Measurements from ENCODE around the gene ZHX3. TPM values are rescaled to one million over a fixed set of nuclear protein-coding genes. Genes with fewer than 3 reads are reported as not detected.

The ZHX3 gene
- total and polyA plus RNA-seq, 2 donors from 2014 or later: 24.7 to 153 TPM

DNA sequence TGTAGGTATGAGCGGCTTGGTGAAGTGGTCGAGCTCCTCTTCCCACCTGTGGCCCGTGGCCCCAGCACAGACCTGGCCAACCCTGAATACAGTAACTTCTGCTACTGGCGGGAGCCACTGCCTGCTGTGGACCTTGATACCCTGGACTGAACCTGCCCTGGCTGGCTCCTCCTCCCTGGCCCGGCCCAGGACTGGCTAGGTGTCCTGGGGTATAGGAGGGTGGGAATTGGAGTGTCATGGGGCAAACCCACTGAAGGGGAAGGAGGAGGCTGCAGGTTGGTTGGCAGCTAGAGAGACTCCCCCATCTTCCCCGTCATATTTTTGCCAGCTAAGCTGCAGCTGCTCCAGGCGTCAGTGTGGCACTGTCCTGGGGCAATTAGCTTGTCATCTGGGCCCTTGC is 41.2 kb upstream of the ZHX3 start:
- DNase-seq: peak in 1 of 5 donors; percentile 24
- Histone ChIP-seq H3K4me1 (ENCODE audit: control insufficient read depth in 2 of 3, insufficient read depth in 2 of 3, low read depth in 1 of 3, low read length in 3 of 3) (peaks cover 0 to 7% (median 0%) of the 10 kb centered on the region in 3 donors), H3K27me3 (ENCODE audit: control insufficient read depth, insufficient read depth, low read length) (no peaks in the 10 kb centered on the region), H3K9ac (ENCODE audit: low read length in 3 of 3) (no peak overlapping the region), H3K36me3 (ENCODE audit: control insufficient read depth in 2 of 3, insufficient read depth in 3 of 3, low read length in 3 of 3) (peaks cover 0 to 18% (median 4%) of the 10 kb centered on the region in 3 donors), H3K9me3 (ENCODE audit: control insufficient read depth in 2 of 3, insufficient read depth in 1 of 3, low read length in 3 of 3) (no peaks in the 10 kb centered on the region), H3K4me3 (ENCODE audit: low read length in 3 of 3) (no peak overlapping the region), H3K27ac (ENCODE audit: low read depth in 2 of 2, low read length in 2 of 2) (peak overlapping the region in 1 of 2 donors; percentile 32)
- intact Hi-C loops (cut with DNase I): no loop called here
- no peak for FAIRE-seq
- TF ChIP-seq, protein P1, sequence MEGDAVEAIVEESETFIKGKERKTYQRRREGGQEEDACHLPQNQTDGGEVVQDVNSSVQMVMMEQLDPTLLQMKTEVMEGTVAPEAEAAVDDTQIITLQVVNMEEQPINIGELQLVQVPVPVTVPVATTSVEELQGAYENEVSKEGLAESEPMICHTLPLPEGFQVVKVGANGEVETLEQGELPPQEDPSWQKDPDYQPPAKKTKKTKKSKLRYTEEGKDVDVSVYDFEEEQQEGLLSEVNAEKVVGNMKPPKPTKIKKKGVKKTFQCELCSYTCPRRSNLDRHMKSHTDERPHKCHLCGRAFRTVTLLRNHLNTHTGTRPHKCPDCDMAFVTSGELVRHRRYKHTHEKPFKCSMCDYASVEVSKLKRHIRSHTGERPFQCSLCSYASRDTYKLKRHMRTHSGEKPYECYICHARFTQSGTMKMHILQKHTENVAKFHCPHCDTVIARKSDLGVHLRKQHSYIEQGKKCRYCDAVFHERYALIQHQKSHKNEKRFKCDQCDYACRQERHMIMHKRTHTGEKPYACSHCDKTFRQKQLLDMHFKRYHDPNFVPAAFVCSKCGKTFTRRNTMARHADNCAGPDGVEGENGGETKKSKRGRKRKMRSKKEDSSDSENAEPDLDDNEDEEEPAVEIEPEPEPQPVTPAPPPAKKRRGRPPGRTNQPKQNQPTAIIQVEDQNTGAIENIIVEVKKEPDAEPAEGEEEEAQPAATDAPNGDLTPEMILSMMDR (IDR thresholded peaks at IDR 0.05; ENCODE audit: borderline replicate concordance, extremely low read depth, insufficient read depth): no peak

DNA sequence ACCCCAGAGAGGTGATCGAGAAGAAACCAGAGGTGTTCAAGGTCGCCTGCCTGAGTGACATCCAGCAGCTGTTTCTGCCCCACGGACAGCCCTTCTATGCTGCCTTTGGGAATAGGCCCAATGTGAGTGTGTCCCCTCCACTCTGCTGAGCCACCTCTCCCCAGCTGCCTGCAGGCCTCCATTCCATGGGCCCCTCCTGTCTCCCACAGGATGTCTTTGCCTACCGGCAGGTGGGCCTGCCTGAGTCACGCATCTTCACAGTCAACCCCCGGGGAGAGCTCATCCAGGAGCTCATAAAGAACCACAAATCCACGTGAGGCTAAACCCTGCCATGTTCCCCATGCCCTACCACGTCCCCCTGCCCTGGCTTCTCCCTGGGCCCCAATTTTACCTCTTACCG is 40.7 kb upstream of the ZHX3 start:
- no peaks in the 10 kb centered on the region for H3K9me3 ChIP-seq (ENCODE audit: control insufficient read depth in 2 of 3, insufficient read depth in 1 of 3, low read length in 3 of 3)
- H3K4me3 ChIP-seq (ENCODE audit: low read length in 3 of 3): no peak overlapping the region
- H3K27me3 ChIP-seq (ENCODE audit: control insufficient read depth, insufficient read depth, low read length): no peaks in the 10 kb centered on the region
- H3K9ac ChIP-seq (ENCODE audit: low read length in 3 of 3): no peak overlapping the region
- H3K27ac ChIP-seq (ENCODE audit: low read depth in 2 of 2, low read length in 2 of 2): peak overlapping the region in 1 of 2 donors; percentile 32
- DNase-seq (no peak), FAIRE-seq (no peak)
- intact Hi-C loops (cut with DNase I): no loop called here
- H3K4me1 ChIP-seq (ENCODE audit: control insufficient read depth in 2 of 3, insufficient read depth in 2 of 3, low read depth in 1 of 3, low read length in 3 of 3): peaks cover 0 to 7% (median 0%) of the 10 kb centered on the region in 3 donors
- TF ChIP-seq, protein P1 (IDR thresholded peaks at IDR 0.05; ENCODE audit: borderline replicate concordance, extremely low read depth, insufficient read depth): no peak
- peaks cover 0 to 23% (median 4%) of the 10 kb centered on the region in 3 donors for H3K36me3 ChIP-seq (ENCODE audit: control insufficient read depth in 2 of 3, insufficient read depth in 3 of 3, low read length in 3 of 3)

DNA sequence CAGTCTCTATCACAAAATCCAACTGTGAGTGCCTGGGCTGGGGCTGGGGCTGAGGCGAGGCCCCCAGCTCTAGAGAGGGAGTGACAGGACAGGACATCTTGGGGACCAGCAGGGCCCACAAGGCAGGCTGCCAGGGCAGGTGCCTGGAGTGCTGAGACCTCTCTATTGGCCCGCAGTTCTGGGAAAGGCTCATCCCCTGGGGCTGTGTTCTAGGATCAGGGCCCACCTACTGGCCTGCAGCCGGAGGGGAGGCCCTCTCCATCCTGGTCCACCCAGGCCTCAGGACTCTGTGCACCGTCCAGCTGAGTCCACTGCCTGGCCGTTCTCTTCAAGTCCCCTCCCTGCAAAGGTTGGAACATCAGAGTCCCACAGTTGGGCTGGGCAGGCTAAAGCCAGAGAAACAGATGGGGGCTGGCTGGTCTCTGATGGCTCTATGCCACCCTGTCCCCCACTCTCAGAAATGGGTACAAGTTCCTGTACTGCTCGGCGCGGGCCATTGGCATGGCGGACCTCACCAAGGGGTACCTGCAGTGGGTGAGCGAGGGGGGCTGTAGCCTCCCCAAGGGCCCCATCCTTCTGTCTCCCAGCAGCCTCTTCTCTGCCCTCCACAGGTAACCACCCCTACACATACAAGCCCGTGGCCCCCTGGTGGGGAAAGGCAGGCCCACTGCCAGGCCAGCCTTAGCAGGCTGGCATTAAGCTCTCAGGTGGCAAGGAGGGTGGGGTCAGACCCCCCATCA is 40.1 kb upstream of the ZHX3 start:
- Histone ChIP-seq H3K9me3 (ENCODE audit: control insufficient read depth in 2 of 3, insufficient read depth in 1 of 3, low read length in 3 of 3) (no peaks in the 10 kb centered on the region), H3K27ac (ENCODE audit: low read depth in 2 of 2, low read length in 2 of 2) (no peak overlapping the region), H3K4me1 (ENCODE audit: control insufficient read depth in 2 of 3, insufficient read depth in 2 of 3, low read depth in 1 of 3, low read length in 3 of 3) (peaks cover 0 to 7% (median 0%) of the 10 kb centered on the region in 3 donors), H3K27me3 (ENCODE audit: control insufficient read depth, insufficient read depth, low read length) (no peaks in the 10 kb centered on the region), H3K9ac (ENCODE audit: low read length in 3 of 3) (no peak overlapping the region), H3K36me3 (ENCODE audit: control insufficient read depth in 2 of 3, insufficient read depth in 3 of 3, low read length in 3 of 3) (peaks cover 0 to 26% (median 4%) of the 10 kb centered on the region in 3 donors), H3K4me3 (ENCODE audit: low read length in 3 of 3) (no peak overlapping the region)
- no peak for FAIRE-seq
- peak in 1 of 5 donors; percentile 57 for DNase-seq
- TF ChIP-seq, protein P1 (IDR thresholded peaks at IDR 0.05; ENCODE audit: borderline replicate concordance, extremely low read depth, insufficient read depth): no peak
- intact Hi-C loops (cut with DNase I): no loop called here

Data from kidney (tissue), 14 donors.